Thymus (tissue), 11 donors: ENCODE results near the gene PAN3. TPM values are rescaled to one million over a fixed set of nuclear protein-coding genes. Genes with fewer than 3 reads are reported as not detected.

Source experiments
- DNase-seq, 9 donors: peaks; one replicate each; pipeline ENCODE4 v3.0.0-alpha.2; 2013; ENCODE audit warnings: low spot score in 9 of 9, low read depth in 6 of 9, missing footprints in 1 of 9
- H3K27ac ChIP-seq, 2 donors: one replicate each; pipeline ENCODE4 v1.5.1; 2013; ENCODE audit warnings: control low read depth in 1 of 2, low read depth in 1 of 2, low read length in 1 of 2, mild to moderate bottlenecking in 1 of 2, moderate library complexity in 1 of 2
- H3K27me3 ChIP-seq, 2 donors: one replicate each; pipeline ENCODE4 v1.5.1; 2013; ENCODE audit warnings: low read length in 1 of 2; ENCODE audit not compliant: control insufficient read depth in 2 of 2, insufficient read depth in 1 of 2
- H3K36me3 ChIP-seq, 2 donors: one replicate each; pipeline ENCODE4 v1.5.1; 2013; ENCODE audit warnings: low read length in 1 of 2, mild to moderate bottlenecking in 1 of 2, moderate library complexity in 1 of 2; ENCODE audit not compliant: control insufficient read depth in 2 of 2, insufficient read depth in 2 of 2
- H3K4me1 ChIP-seq, 2 donors: one replicate each; pipeline ENCODE4 v1.5.1; 2013; ENCODE audit warnings: low read length in 2 of 2; ENCODE audit not compliant: control insufficient read depth in 2 of 2, insufficient read depth in 2 of 2
- H3K4me3 ChIP-seq, 2 donors: one replicate each; pipeline ENCODE4 v1.5.1; 2013; ENCODE audit warnings: low read length in 2 of 2, control low read depth in 1 of 2, mild to moderate bottlenecking in 1 of 2
- H3K9me3 ChIP-seq, 2 donors: one replicate each; pipeline ENCODE4 v1.5.1; 2013; ENCODE audit warnings: low read length in 1 of 2, mild to moderate bottlenecking in 1 of 2; ENCODE audit not compliant: control insufficient read depth in 2 of 2, insufficient read depth in 1 of 2
- WGBS: extraction: QIAGEN DNeasy Blood & Tissue Kit; methylation state at CpG from one replicate; pipeline ENCODE4 v1.1.7; 2013; 5-methylcytosine and 5-hydroxymethylcytosine counted together
- polyA plus RNA-seq: library from polyadenylated mRNA; stranded (reverse); fragments of 200-250 nt; gene quantifications from one replicate; pipeline ENCODE4 v1.2.3, GENCODE V29; 2013
- total RNA-seq: library from RNA; stranded (reverse); fragments of 120-200 nt; gene quantifications from one replicate; pipeline ENCODE4 v1.2.4, GENCODE V29; 2013
- donor health status: healthy.

The PAN3 gene
- total and polyA plus RNA-seq, 2 donors, result 22.1 to 46.1 TPM

DNA sequence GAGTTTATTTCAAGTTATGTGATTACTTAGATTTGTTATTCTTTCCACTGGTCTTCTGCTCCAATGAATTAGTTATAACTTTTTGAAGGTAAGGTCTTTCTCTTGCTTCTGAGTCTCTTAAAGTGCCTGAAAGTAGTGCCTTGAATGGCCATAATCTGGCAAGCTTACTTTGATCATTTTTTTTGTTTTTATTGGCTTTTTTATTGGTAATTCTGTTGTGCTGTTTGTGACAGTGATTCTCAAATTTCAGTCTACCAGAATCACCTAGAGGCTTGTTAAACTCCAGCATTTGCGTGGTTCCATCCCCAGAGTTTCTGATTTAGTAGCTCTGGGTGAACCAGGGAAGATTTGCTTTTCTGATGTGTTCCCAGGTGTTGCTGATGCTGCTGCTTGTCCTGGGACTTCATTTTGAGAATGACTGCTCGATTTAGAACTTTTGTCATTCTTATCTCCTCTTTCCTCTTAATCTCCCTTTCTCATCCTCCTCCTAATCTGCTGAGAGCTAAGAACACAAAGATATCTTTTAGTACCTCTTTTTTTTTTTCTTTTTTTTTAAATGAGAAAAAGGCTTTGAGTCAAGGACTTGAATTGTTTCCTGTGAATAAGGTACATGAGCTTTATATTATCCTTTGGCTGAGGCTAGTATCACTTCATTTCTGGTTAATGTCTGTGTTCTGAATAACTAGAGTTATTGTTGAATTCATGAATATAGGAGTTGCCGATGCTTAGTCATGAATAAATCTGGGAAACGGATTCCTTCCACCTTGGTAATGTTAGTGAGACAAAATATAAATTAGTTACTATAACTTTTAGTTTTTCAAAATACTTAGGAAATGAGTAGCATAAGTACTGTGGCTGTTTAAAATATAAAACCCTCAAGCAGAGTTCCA is 91.4 kb downstream of the PAN3 start:
- WGBS, result 84% methylated on average over 4 of the region's 4 CpGs
- Histone ChIP-seq H3K27ac (no peak overlapping the region), H3K4me3 (no peak overlapping the region), H3K36me3 (peaks cover 0 to 8% of the 10 kb centered on the region in 2 donors), H3K4me1 (no peaks in the 10 kb centered on the region), H3K9me3 (no peaks in the 10 kb centered on the region), H3K27me3 (no peaks in the 10 kb centered on the region)
- DNase-seq, result no peak

DNA sequence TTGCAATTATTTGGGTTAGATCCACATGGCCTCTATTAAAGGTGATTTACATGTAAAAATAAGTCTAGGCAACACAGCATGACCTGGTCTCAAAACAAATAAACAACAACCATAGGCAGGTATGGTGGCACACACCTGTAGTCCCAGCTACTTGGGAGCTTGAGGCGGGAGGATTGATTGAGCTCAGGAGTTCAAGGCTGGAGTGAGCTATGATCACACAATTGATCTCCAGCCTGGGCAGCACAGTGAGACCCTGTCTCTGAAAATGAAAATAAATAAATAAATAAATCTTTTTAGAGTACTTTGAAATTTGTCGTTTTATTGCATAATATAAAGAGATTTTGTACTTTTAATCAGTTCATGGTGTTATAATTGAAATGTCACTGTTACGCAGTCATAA is 93.3 kb downstream of the PAN3 start:
- Histone ChIP-seq H3K27me3 (no peaks in the 10 kb centered on the region), H3K4me1 (no peaks in the 10 kb centered on the region), H3K9me3 (no peaks in the 10 kb centered on the region), H3K27ac (no peak overlapping the region), H3K4me3 (no peak overlapping the region), H3K36me3 (peaks cover 0 to 8% of the 10 kb centered on the region in 2 donors)
- 98% methylated on average over 3 of the region's 3 CpGs for WGBS
- no peak for DNase-seq

DNA sequence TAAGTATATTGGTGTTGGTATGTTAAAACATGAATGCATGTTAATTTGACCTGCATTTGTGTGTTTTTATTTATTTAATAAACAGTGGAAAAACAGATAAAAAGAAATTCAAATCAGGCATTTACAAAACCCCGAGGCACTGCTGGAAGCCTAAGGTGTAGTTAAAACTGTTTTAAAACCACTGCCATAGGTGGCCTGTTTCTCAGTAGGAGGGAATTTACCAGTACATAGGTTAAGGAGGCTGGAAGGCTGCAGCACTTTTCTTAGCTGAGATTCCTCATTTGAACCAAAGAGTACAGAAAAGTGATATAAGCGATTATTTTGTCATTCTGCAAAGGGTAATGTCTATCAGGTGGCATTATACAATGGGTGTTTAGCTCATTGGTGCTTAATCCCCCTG is 99.6 kb downstream of the PAN3 start:
- H3K36me3 ChIP-seq, result peaks cover 4 to 20% of the 10 kb centered on the region in 2 donors
- no peak overlapping the region for H3K27ac ChIP-seq
- no peaks in the 10 kb centered on the region for H3K27me3 ChIP-seq
- no peak overlapping the region for H3K4me3 ChIP-seq
- WGBS, result 97% methylated on average over 2 of the region's 2 CpGs
- no peaks in the 10 kb centered on the region for H3K4me1 ChIP-seq
- DNase-seq, result no peak
- H3K9me3 ChIP-seq, result no peaks in the 10 kb centered on the region

DNA sequence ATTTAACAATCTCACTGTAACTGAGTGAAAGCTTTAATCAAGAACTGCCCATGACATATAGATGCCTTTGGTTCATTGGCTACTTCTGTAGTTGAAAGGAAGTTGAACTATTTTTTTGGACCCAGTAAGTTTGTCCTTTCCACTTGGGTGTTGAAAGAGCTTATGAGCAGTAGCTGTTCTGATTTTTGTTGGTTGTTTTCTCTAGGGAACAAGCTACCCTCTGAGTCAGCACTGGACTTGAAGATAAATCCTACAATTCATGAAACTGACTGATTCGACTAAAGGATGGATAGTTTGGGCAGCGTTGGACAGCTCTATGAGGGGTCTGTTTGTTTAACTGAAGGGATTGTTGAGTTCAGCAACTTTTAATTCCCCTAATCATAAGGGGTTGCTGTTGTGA is 101.0 kb downstream of the PAN3 start:
- H3K4me1 ChIP-seq, result no peaks in the 10 kb centered on the region
- no peak overlapping the region for H3K27ac ChIP-seq
- H3K9me3 ChIP-seq, result no peaks in the 10 kb centered on the region
- H3K36me3 ChIP-seq, result peaks cover 4 to 20% of the 10 kb centered on the region in 2 donors
- no peaks in the 10 kb centered on the region for H3K27me3 ChIP-seq
- DNase-seq, result no peak
- WGBS, result 96% methylated on average over 2 of the region's 2 CpGs
- H3K4me3 ChIP-seq, result no peak overlapping the region

DNA sequence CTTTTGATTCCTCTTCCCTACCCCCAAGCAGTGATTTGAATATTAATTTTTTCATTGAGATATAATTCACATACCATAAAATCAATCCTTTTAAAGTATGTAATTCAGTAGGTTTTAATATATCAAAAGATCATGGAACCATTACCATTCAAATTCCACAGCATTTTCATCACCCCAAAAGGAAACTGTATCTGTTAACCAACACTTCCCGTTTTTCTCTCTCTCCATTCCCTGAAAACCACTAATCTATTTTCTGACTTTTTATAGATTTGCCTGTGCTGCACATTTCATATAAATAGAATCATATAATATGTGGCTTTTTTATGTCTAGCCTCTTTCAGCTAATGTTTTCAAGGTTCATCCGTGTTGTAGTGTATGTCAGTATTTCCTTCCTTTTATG is 107.1 kb downstream of the PAN3 start:
- Histone ChIP-seq H3K9me3 (no peaks in the 10 kb centered on the region), H3K27ac (no peak overlapping the region), H3K27me3 (no peaks in the 10 kb centered on the region), H3K4me3 (no peak overlapping the region), H3K36me3 (peaks cover 4 to 12% of the 10 kb centered on the region in 2 donors), H3K4me1 (no peaks in the 10 kb centered on the region)
- WGBS, result 47% methylated on average over 2 of the region's 2 CpGs
- no peak for DNase-seq

DNA sequence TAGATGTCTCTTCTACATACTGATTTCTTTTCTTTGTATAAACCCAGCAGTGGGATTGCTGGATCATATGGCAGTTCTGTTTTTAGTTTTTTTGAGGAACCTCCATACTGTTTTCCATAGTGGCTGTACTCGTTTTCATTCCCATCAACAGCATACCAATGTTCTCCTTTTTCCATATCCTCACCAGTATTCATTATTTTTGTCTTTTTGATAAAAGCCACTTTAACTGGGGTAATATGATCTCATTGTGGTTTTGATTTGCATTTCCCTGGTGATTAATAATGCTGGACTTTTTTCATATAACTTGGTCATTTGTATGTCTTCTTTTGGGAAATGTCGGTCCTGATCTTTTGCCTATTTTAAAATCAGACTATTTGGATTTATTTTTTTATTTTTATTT is 108.5 kb downstream of the PAN3 start:
- H3K4me3 ChIP-seq, result no peak overlapping the region
- 98% methylated on average over 2 of the region's 2 CpGs for WGBS
- H3K9me3 ChIP-seq, result no peaks in the 10 kb centered on the region
- peaks cover 0 to 2% of the 10 kb centered on the region in 2 donors for H3K4me1 ChIP-seq
- H3K27me3 ChIP-seq, result no peaks in the 10 kb centered on the region
- H3K27ac ChIP-seq, result no peak overlapping the region
- no peak for DNase-seq
- peaks cover 0 to 12% of the 10 kb centered on the region in 2 donors for H3K36me3 ChIP-seq

DNA sequence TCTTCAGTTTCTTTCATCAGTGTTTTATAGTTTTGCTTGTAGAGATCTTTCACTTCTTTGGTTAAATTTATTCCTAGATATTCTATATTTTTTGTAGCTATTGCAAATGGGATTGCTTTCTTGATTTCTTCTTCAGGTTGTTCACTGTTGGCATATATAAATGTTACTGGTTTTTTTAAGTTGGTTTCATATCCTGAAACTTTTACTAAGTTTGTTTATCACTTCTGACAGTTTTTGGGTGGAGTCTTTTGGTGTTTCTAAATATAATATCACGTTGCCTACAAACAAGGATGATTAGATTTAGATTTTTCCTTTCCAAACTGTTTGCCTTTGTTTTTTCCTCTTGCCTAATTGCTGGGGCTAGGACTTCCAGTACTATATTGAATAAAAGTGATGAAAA is 109.7 kb downstream of the PAN3 start:
- WGBS, result 69% methylated on average over 1 of the region's 1 CpG

DNA sequence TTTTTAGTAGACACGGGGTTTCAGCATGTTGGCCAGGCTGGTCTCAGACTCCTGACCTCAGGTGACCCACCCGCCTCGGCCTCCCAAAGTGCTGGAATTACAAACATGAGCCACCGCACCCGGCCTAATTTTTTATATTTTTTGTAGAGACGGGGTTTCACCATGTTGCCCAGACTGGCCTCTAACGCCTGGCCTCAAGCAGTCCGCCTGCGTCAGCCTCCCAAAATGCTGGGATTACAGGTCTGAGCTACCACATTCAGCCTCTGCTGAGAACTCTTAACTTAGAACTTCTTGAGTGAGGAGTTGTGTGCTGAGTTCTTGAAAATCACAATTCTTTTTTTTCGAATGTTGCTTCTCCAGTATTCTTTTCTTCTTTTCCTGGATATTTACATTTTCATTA is 112.2 kb downstream of the PAN3 start:
- peaks cover 0 to 9% of the 10 kb centered on the region in 2 donors for H3K36me3 ChIP-seq
- no peaks in the 10 kb centered on the region for H3K27me3 ChIP-seq
- WGBS, result 91% methylated on average over 10 of the region's 10 CpGs
- H3K4me1 ChIP-seq, result peaks cover 0 to 2% of the 10 kb centered on the region in 2 donors
- H3K9me3 ChIP-seq, result no peaks in the 10 kb centered on the region
- no peak overlapping the region for H3K4me3 ChIP-seq
- no peak overlapping the region for H3K27ac ChIP-seq
- DNase-seq, result no peak

More for the DNA sequence above, 109.7 kb downstream of the PAN3 start:
- no peaks in the 10 kb centered on the region for H3K9me3 ChIP-seq
- no peak overlapping the region for H3K27ac ChIP-seq
- peaks cover 0 to 12% of the 10 kb centered on the region in 2 donors for H3K36me3 ChIP-seq
- no peak overlapping the region for H3K4me3 ChIP-seq
- H3K4me1 ChIP-seq, result peaks cover 0 to 2% of the 10 kb centered on the region in 2 donors
- DNase-seq, result no peak
- H3K27me3 ChIP-seq, result no peaks in the 10 kb centered on the region

DNA sequence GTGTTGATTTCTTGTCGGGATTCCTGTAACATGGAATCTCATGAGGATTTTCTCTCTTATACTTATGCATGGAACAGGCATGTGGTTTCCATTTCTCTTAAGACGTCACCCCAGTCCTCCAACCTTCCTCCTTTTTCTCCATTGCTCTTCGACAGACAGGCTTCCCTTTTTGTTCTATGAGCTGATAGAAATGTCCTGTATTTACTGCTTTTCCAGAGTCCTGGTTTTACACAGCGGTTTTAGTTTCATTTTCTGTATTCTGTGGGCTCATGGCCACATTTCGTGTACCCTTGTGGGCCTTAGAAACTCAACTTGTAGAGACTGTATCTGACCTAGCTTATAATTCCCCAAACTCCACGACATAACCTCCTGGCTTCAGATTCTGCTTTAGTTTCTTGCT is 113.1 kb downstream of the PAN3 start:
- peaks cover 0 to 2% of the 10 kb centered on the region in 2 donors for H3K4me1 ChIP-seq
- H3K27me3 ChIP-seq, result no peaks in the 10 kb centered on the region
- peaks cover 4 to 12% of the 10 kb centered on the region in 2 donors for H3K36me3 ChIP-seq
- no peaks in the 10 kb centered on the region for H3K9me3 ChIP-seq
- 66% methylated on average over 6 of the region's 6 CpGs for WGBS
- no peak for DNase-seq
- no peak overlapping the region for H3K4me3 ChIP-seq
- no peak overlapping the region for H3K27ac ChIP-seq
